Measurements from ENCODE around the gene ROBO2.

The ROBO2 gene

GRCh38 chr3:77321646-77322045 is 281.7 kb downstream of the ROBO2 start:
- DNase-seq (no peak), ATAC-seq (no peak)
- Mint-ChIP-seq H3K4me3 (no peak overlapping the region), H3K9me3 (peaks cover 7% of the 10 kb centered on the region), H3K27ac (no peak overlapping the region), H3K27me3 (no peaks in the 10 kb centered on the region), H3K4me1 (no peaks in the 10 kb centered on the region), H3K36me3 (ENCODE audit: low read depth) (no peaks in the 10 kb centered on the region)

DNA sequence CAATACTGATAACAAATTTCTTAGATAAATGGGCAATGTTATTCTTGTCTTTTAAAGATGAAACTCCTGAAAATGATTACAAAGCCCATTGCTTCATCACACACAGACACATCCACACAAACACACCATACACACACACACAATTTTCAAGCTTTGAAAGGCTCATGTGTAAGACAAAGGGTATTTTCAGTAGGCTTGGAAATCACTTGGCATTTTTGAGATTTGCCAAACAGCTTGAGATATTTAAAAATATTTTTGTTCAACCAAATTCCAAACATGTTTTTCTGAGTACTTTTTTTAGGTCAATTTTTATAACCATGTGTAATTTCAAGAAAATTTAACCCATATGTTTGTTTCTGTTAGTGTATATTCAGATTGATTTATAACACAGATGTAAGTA is 283.7 kb downstream of the ROBO2 start:
- Mint-ChIP-seq H3K27ac (no peak overlapping the region), H3K27me3 (no peaks in the 10 kb centered on the region), H3K9me3 (peaks cover 14% of the 10 kb centered on the region), H3K4me1 (no peaks in the 10 kb centered on the region), H3K36me3 (ENCODE audit: low read depth) (no peaks in the 10 kb centered on the region), H3K4me3 (no peak overlapping the region)
- ATAC-seq (no peak), DNase-seq (no peak)

- H3K4me1 Mint-ChIP-seq = no peaks in the 10 kb centered on the region
- H3K4me3 Mint-ChIP-seq = no peak overlapping the region
- DNase-seq = no peak
- no peaks in the 10 kb centered on the region for H3K27me3 Mint-ChIP-seq
- no peak overlapping the region for H3K27ac Mint-ChIP-seq
- H3K9me3 Mint-ChIP-seq = peaks cover 11% of the 10 kb centered on the region
- ATAC-seq = no peak
- H3K36me3 Mint-ChIP-seq (ENCODE audit: low read depth) = no peaks in the 10 kb centered on the region
Measured at GRCh38 chr3:77324105-77324504, 284.2 kb downstream of the ROBO2 start.

- ATAC-seq = no peak
- no peak overlapping the region for H3K27ac Mint-ChIP-seq
- no peaks in the 10 kb centered on the region for H3K4me1 Mint-ChIP-seq
- no peaks in the 10 kb centered on the region for H3K36me3 Mint-ChIP-seq (ENCODE audit: low read depth)
- peaks cover 11% of the 10 kb centered on the region for H3K9me3 Mint-ChIP-seq
- no peaks in the 10 kb centered on the region for H3K27me3 Mint-ChIP-seq
- no peak for DNase-seq
- no peak overlapping the region for H3K4me3 Mint-ChIP-seq
Measured at GRCh38 chr3:77325280-77325679, 285.4 kb downstream of the ROBO2 start.

DNA sequence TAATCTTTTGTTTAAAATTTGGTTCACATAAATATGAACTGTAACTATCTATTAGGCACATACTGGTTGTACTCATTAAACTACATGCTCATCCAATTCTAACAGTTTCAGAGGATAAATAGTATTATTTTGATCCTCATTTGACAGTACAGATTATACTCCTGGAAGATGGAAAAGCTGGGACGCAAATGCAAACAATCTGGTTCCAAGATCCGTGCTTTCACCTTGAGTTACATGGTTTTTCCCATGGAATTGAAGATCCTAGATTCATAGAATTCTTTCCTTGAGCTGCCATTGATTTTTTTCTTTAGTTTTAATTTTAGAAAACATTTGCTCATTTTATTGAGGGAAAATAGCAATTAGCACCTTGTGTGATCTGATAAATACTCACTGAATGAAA is 285.8 kb downstream of the ROBO2 start:
- no peak overlapping the region for H3K27ac Mint-ChIP-seq
- no peaks in the 10 kb centered on the region for H3K27me3 Mint-ChIP-seq

GRCh38 chr3:77326586-77326985 is 286.7 kb downstream of the ROBO2 start:
- H3K9me3 Mint-ChIP-seq = peaks cover 11% of the 10 kb centered on the region
- no peak overlapping the region for H3K4me3 Mint-ChIP-seq
- no peaks in the 10 kb centered on the region for H3K36me3 Mint-ChIP-seq (ENCODE audit: low read depth)
- ATAC-seq (no peak), DNase-seq (no peak)
- H3K27me3 Mint-ChIP-seq = no peaks in the 10 kb centered on the region
- no peak overlapping the region for H3K27ac Mint-ChIP-seq
- no peaks in the 10 kb centered on the region for H3K4me1 Mint-ChIP-seq

More for the DNA sequence above, 285.8 kb downstream of the ROBO2 start:
- peaks cover 11% of the 10 kb centered on the region for H3K9me3 Mint-ChIP-seq
- H3K4me1 Mint-ChIP-seq = no peaks in the 10 kb centered on the region
- no peaks in the 10 kb centered on the region for H3K36me3 Mint-ChIP-seq (ENCODE audit: low read depth)
- ATAC-seq = no peak
- no peak overlapping the region for H3K4me3 Mint-ChIP-seq
- no peak for DNase-seq

GRCh38 chr3:77328690-77329089 is 288.8 kb downstream of the ROBO2 start:
- no peak for ATAC-seq

DNA sequence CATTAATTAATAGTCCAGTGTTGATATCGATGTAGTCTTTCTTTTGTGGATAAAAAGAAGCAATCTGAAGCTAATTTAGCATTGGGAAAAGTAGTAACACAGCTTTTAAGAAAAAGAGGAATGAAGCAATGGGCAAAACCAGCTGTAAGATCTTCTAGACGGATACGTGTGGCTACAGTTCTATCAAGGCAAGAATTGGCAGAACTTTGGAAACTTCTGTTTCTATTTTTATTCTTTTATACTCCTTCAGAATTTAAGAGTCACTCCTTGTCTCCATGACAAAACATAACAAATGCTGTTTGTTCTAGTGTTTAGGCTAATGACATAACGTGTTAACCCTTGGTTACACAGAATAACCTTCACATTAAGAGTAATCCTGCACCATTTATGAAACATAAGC is 289.2 kb downstream of the ROBO2 start:
- Mint-ChIP-seq H3K27me3 (no peaks in the 10 kb centered on the region), H3K27ac (no peak overlapping the region), H3K4me1 (no peaks in the 10 kb centered on the region), H3K9me3 (peaks cover 8% of the 10 kb centered on the region), H3K4me3 (no peak overlapping the region), H3K36me3 (ENCODE audit: low read depth) (no peaks in the 10 kb centered on the region)
- ATAC-seq (no peak), DNase-seq (no peak)

More at GRCh38 chr3:77328690-77329089, 288.8 kb downstream of the ROBO2 start:
- Mint-ChIP-seq H3K9me3 (peaks cover 8% of the 10 kb centered on the region), H3K4me1 (no peaks in the 10 kb centered on the region), H3K27me3 (no peaks in the 10 kb centered on the region), H3K27ac (no peak overlapping the region), H3K4me3 (no peak overlapping the region), H3K36me3 (ENCODE audit: low read depth) (no peaks in the 10 kb centered on the region)
- DNase-seq = no peak

DNA sequence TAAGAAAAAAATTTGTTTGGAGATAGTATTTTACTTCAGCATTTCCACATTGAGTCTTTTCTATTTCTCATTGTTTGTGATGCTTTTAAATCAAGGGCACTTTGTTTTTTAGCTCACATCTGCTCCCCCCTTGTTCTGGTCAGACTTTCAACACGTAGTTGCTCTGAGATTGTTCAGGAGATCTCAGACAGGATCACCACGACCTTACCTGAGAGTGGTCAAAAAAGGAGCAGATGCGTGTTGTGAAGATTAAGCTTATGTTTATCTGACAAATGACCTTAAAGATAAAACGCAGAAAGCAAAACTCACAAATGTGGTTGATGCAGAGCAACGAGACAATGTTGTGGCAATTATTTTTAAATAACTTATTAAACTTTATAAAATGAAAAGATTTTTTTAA is 298.3 kb downstream of the ROBO2 start:
- H3K36me3 Mint-ChIP-seq (ENCODE audit: low read depth) = no peaks in the 10 kb centered on the region
- no peak for ATAC-seq
- H3K9me3 Mint-ChIP-seq = peaks cover 6% of the 10 kb centered on the region
- H3K27me3 Mint-ChIP-seq = no peaks in the 10 kb centered on the region
- H3K4me1 Mint-ChIP-seq = no peaks in the 10 kb centered on the region
- no peak for DNase-seq
- no peak overlapping the region for H3K4me3 Mint-ChIP-seq
- H3K27ac Mint-ChIP-seq = no peak overlapping the region

- no peaks in the 10 kb centered on the region for H3K27me3 Mint-ChIP-seq
- DNase-seq (no peak), ATAC-seq (no peak)
- H3K9me3 Mint-ChIP-seq = peaks cover 14% of the 10 kb centered on the region
- H3K4me3 Mint-ChIP-seq = no peak overlapping the region
- no peak overlapping the region for H3K27ac Mint-ChIP-seq
- no peaks in the 10 kb centered on the region for H3K4me1 Mint-ChIP-seq
- H3K36me3 Mint-ChIP-seq (ENCODE audit: low read depth) = no peaks in the 10 kb centered on the region
Measured at GRCh38 chr3:77342027-77342426, 302.1 kb downstream of the ROBO2 start.

GRCh38 chr3:77342688-77343087 is 302.8 kb downstream of the ROBO2 start:
- peaks cover 14% of the 10 kb centered on the region for H3K9me3 Mint-ChIP-seq
- H3K4me1 Mint-ChIP-seq = no peaks in the 10 kb centered on the region
- H3K27me3 Mint-ChIP-seq = no peaks in the 10 kb centered on the region
- no peak overlapping the region for H3K4me3 Mint-ChIP-seq
- no peaks in the 10 kb centered on the region for H3K36me3 Mint-ChIP-seq (ENCODE audit: low read depth)
- ATAC-seq (no peak), DNase-seq (no peak)
- no peak overlapping the region for H3K27ac Mint-ChIP-seq

DNA sequence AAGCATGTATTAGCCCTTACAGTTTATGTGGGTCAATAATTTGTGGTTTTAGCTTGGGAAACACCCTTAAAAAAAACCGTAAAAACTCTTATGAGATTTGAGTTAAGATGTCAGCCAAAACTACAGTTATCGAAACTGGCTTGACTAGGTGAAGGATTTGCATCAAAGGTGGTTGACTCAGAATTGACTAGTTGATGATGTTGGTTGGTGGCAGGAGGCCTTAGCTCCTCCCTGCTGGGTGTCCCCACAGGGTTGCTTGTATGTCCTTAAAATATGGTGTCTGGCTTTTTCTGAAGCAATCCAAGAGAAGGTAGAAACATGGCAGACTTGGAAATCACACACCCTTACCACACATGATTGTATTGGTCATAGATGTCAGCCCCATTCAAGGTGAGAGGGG is 305.1 kb downstream of the ROBO2 start:
- no peak for DNase-seq
- Mint-ChIP-seq H3K4me1 (no peaks in the 10 kb centered on the region), H3K36me3 (ENCODE audit: low read depth) (no peaks in the 10 kb centered on the region), H3K27me3 (no peaks in the 10 kb centered on the region), H3K4me3 (no peak overlapping the region), H3K27ac (no peak overlapping the region), H3K9me3 (peaks cover 20% of the 10 kb centered on the region)
- no peak for ATAC-seq

DNA sequence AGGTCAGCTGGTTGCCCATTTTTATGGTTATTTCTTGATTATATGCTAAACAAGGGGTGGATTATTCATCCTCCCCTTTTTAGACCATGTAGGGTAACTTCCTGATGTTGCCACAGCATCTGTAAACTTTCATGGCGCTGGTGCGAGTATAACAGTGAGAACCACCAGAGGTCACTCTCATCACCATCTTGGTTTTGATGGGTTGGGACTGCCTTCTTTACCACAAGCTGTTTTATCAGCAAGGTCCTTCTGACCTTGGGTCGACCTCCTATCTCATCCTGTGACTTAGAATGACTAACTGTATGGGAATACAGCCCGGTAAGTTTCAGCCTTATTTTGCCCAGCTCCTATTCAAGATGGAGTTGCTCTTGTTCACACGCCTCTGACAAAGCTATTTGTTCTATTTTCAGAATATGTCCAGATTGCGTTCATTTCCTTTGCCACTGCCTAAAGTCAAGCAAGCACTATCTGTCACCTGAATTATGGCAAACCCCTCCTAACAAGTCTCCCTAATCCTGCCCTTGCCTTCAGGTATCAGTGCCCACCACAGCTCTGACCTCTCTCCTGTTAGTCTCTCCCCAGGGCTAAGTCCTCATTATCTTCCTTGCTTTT is 308.5 kb downstream of the ROBO2 start:
- H3K4me1 Mint-ChIP-seq = no peaks in the 10 kb centered on the region
- H3K36me3 Mint-ChIP-seq (ENCODE audit: low read depth) = no peaks in the 10 kb centered on the region
- H3K4me3 Mint-ChIP-seq = no peak overlapping the region
- no peak for DNase-seq
- no peaks in the 10 kb centered on the region for H3K27me3 Mint-ChIP-seq
- no peak for ATAC-seq
- peaks cover 16% of the 10 kb centered on the region for H3K9me3 Mint-ChIP-seq
- no peak overlapping the region for H3K27ac Mint-ChIP-seq

- ATAC-seq (no peak), DNase-seq (no peak)
- Mint-ChIP-seq H3K36me3 (ENCODE audit: low read depth) (no peaks in the 10 kb centered on the region), H3K4me3 (no peak overlapping the region), H3K4me1 (no peaks in the 10 kb centered on the region), H3K27ac (no peak overlapping the region), H3K9me3 (peaks cover 13% of the 10 kb centered on the region), H3K27me3 (no peaks in the 10 kb centered on the region)
Measured at GRCh38 chr3:77354958-77355357, 315.1 kb downstream of the ROBO2 start.

DNA sequence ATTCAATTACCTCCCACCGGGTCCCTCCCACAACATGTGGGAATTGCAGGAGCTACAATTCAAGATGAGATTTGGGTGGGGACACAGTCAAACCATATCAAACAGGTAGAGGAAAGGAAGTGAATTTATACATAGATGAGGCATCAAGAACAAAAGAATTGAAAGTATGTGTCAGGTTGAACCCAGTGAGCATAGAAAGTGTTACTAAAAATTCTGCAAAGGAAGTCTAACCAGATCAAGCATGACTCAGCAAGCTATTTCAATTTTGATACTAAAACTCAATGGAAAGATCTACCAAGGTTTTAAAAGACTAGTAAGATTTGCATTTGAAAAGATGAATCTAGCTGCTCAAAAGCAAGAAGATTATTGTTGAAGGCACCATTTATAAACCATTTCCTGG is 323.0 kb downstream of the ROBO2 start:
- Mint-ChIP-seq H3K27ac (no peak overlapping the region), H3K36me3 (ENCODE audit: low read depth) (no peaks in the 10 kb centered on the region), H3K27me3 (no peaks in the 10 kb centered on the region), H3K4me3 (no peak overlapping the region), H3K9me3 (peaks cover 11% of the 10 kb centered on the region), H3K4me1 (no peaks in the 10 kb centered on the region)
- DNase-seq (no peak), ATAC-seq (no peak)

DNA sequence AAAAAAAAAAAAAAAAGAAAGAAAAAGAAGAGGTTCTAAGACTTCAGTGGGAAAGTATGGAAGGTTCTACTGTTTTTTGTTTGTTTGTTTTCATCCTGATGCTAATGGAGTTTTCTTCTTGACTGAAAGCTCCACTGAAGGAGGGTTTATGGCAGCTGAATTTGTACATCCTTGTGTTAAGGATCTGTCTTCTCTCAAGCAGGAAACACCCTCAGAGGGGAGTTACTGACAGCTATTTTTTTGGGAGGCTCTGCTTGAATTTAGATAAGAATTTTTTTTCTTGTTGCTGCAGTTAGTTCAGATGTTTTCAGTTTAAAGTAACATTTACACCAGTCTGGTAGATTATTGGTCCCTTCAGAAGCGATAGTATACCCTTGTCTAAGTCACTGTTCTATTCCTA is 325.3 kb downstream of the ROBO2 start:
- no peak overlapping the region for H3K27ac Mint-ChIP-seq
- H3K4me1 Mint-ChIP-seq = no peaks in the 10 kb centered on the region
- ATAC-seq (no peak), DNase-seq (no peak)
- H3K9me3 Mint-ChIP-seq = peaks cover 6% of the 10 kb centered on the region
- no peaks in the 10 kb centered on the region for H3K36me3 Mint-ChIP-seq (ENCODE audit: low read depth)
- no peak overlapping the region for H3K4me3 Mint-ChIP-seq
- no peaks in the 10 kb centered on the region for H3K27me3 Mint-ChIP-seq

Data from activated naive CD8-positive, alpha-beta T cell treated with anti-CD3 and anti-CD28 coated beads, Interleukin-2, amount 50 U/mL, for 24 hours (primary cell).